Panc1 (cell line): ENCODE measurements around the gene BCHE.

Source experiments
- CTCF ChIP-seq: fragments of 450-650 bp; IDR thresholded peaks from 2 replicates; pipeline ENCODE4 v1.5.1; 2017; ENCODE audit warnings: mild to moderate bottlenecking
- POLR2AphosphoS5 ChIP-seq: IDR thresholded peaks from 2 replicates; pipeline ENCODE4 v1.6.1; 2012; ENCODE audit warnings: mild to moderate bottlenecking, low read depth, low read length, moderate library complexity
- REST ChIP-seq, 2 experiments: IDR thresholded peaks; 2 replicates each; pipeline ENCODE4 v1.6.1; 2011 to 2012; ENCODE audit warnings: low read depth in 2 of 2, control low read depth in 1 of 2, low read length in 1 of 2, mild to moderate bottlenecking in 1 of 2, moderate library complexity in 1 of 2; ENCODE audit not compliant: insufficient read depth in 1 of 2
- SIN3A ChIP-seq: IDR thresholded peaks from 2 replicates; pipeline ENCODE4 v1.6.1; 2012; ENCODE audit warnings: low read depth, mild to moderate bottlenecking, low read length, moderate library complexity, borderline replicate concordance; ENCODE audit not compliant: insufficient read depth
- TCF7L2 ChIP-seq: IDR thresholded peaks from 2 replicates; pipeline ENCODE4 v1.6.1; 2011; ENCODE audit warnings: mild to moderate bottlenecking, low read depth, low read length, inconsistent platforms

- TF ChIP-seq CTCF (no peak), POLR2AphosphoS5 (no peak), REST (IDR thresholded peaks at IDR 0.05; ENCODE audit: insufficient read depth in 1 of 2, low read depth in 2 of 2, low read length in 1 of 2) (no peak), SIN3A (no peak), TCF7L2 (no peak)
Observed at GRCh38 chr3:165768680-165769079, 68.5 kb downstream of the BCHE start.
